GM23338 (cell line): Measurements from ENCODE around the gene RTN3.

ENCODE experiments used
- CREB1 ChIP-seq: fragments of 250-450 bp; sonication (Bioruptor Pico); IDR thresholded peaks from 2 replicates; pipeline ENCODE4 v1.5.0; 2020; ENCODE audit warnings: low read depth, mild to moderate bottlenecking, moderate library complexity
- EZH2 ChIP-seq: fragments of 200-600 bp; sonication (generic); IDR thresholded peaks from one replicate; pipeline ENCODE4 v1.8.0; 2017; ENCODE audit warnings: antibody characterized with exemption, mild to moderate bottlenecking, low read depth; ENCODE audit not compliant: unreplicated experiment
- EZH2phosphoT487 ChIP-seq: fragments of 200-600 bp; sonication (generic); IDR thresholded peaks from one replicate; pipeline ENCODE4 v1.8.1; 2018; ENCODE audit warnings: antibody characterized with exemption; ENCODE audit not compliant: unreplicated experiment
- JUNB ChIP-seq: IDR thresholded peaks from one replicate; pipeline ENCODE4 v1.6.1; 2016; ENCODE audit warnings: antibody characterized with exemption; ENCODE audit not compliant: unreplicated experiment
- NANOG ChIP-seq: IDR thresholded peaks from 2 replicates; pipeline ENCODE4 v1.6.1; 2016; ENCODE audit warnings: antibody characterized with exemption, borderline replicate concordance
- POLR2AphosphoS5 ChIP-seq: IDR thresholded peaks from 2 replicates; pipeline ENCODE4 v1.6.1; 2016; ENCODE audit warnings: antibody characterized with exemption, low read depth
- REST ChIP-seq: IDR thresholded peaks from one replicate; pipeline ENCODE4 v1.6.1; 2018; ENCODE audit warnings: antibody characterized with exemption; ENCODE audit not compliant: unreplicated experiment
- STAT1 ChIP-seq: IDR thresholded peaks from one replicate; pipeline ENCODE4 v1.6.1; 2016; ENCODE audit warnings: antibody characterized with exemption; ENCODE audit not compliant: unreplicated experiment
- ZNF114 ChIP-seq: fragments of 250-450 bp; sonication (Bioruptor Pico); IDR thresholded peaks from 2 replicates; pipeline ENCODE4 v1.5.0; 2020; ENCODE audit warnings: mild to moderate bottlenecking, moderate library complexity
- ZNF331 ChIP-seq: fragments of 250-450 bp; sonication (Bioruptor Pico); IDR thresholded peaks from 2 replicates; pipeline ENCODE4 v1.5.0; 2020; ENCODE audit warnings: low read depth, mild to moderate bottlenecking, moderate library complexity
- TF ChIP-seq, protein P1 (sequence below), 2 experiments: fragments of 200-600 bp in 1 of 2; sonication (generic) in 1 of 2; conservative IDR thresholded peaks; 2 replicates each; pipeline versions ENCODE4 v1.5.1 to v1.6.1; 2016 to 2017; ENCODE audit warnings: antibody characterized with exemption in 2 of 2, low read depth in 2 of 2, mild to moderate bottlenecking in 2 of 2, moderate library complexity in 1 of 2
- TF ChIP-seq, protein P2 (sequence below): IDR thresholded peaks from 2 replicates; pipeline ENCODE4 v1.6.1; 2016; ENCODE audit warnings: antibody characterized with exemption
- TF ChIP-seq, protein P3 (sequence below): fragments of 250-450 bp; sonication (Bioruptor Pico); IDR thresholded peaks from 2 replicates; pipeline ENCODE4 v1.5.0; 2020; ENCODE audit warnings: mild to moderate bottlenecking, moderate library complexity

DNA sequence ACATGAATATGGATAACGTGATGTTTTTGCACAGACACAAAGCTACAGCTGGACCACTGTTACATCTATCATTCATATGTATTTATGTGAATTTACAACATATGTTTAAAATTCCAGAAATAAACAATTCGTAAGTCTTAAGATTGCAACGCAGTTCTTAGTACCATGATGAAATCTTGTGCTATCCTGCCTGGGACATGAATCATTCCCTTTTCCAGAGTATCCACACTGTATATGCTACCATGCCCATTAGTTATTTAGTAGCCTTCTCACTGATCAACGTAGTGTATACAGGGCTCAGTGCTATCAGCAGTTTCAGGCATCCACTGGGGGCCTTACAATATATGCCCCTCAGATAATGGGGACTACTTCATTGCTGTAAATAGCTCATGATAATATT lies 14.4 kb upstream of the RTN3 start:
- TF ChIP-seq EZH2 (no peak), REST (no peak), POLR2AphosphoS5 (no peak), CREB1 (CRISPR knock-in tag) (no peak), JUNB (no peak), EZH2phosphoT487 (no peak), NANOG (no peak), ZNF114 (no peak), ZNF331 (CRISPR knock-in tag) (no peak), STAT1 (no peak)
- TF ChIP-seq, protein P1, sequence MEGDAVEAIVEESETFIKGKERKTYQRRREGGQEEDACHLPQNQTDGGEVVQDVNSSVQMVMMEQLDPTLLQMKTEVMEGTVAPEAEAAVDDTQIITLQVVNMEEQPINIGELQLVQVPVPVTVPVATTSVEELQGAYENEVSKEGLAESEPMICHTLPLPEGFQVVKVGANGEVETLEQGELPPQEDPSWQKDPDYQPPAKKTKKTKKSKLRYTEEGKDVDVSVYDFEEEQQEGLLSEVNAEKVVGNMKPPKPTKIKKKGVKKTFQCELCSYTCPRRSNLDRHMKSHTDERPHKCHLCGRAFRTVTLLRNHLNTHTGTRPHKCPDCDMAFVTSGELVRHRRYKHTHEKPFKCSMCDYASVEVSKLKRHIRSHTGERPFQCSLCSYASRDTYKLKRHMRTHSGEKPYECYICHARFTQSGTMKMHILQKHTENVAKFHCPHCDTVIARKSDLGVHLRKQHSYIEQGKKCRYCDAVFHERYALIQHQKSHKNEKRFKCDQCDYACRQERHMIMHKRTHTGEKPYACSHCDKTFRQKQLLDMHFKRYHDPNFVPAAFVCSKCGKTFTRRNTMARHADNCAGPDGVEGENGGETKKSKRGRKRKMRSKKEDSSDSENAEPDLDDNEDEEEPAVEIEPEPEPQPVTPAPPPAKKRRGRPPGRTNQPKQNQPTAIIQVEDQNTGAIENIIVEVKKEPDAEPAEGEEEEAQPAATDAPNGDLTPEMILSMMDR (conservative IDR thresholded peaks at IDR 0.05; ENCODE audit: low read depth in 2 of 2): no peak
- TF ChIP-seq, protein P2, sequence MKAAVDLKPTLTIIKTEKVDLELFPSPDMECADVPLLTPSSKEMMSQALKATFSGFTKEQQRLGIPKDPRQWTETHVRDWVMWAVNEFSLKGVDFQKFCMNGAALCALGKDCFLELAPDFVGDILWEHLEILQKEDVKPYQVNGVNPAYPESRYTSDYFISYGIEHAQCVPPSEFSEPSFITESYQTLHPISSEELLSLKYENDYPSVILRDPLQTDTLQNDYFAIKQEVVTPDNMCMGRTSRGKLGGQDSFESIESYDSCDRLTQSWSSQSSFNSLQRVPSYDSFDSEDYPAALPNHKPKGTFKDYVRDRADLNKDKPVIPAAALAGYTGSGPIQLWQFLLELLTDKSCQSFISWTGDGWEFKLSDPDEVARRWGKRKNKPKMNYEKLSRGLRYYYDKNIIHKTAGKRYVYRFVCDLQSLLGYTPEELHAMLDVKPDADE: no peak
- TF ChIP-seq, protein P3, sequence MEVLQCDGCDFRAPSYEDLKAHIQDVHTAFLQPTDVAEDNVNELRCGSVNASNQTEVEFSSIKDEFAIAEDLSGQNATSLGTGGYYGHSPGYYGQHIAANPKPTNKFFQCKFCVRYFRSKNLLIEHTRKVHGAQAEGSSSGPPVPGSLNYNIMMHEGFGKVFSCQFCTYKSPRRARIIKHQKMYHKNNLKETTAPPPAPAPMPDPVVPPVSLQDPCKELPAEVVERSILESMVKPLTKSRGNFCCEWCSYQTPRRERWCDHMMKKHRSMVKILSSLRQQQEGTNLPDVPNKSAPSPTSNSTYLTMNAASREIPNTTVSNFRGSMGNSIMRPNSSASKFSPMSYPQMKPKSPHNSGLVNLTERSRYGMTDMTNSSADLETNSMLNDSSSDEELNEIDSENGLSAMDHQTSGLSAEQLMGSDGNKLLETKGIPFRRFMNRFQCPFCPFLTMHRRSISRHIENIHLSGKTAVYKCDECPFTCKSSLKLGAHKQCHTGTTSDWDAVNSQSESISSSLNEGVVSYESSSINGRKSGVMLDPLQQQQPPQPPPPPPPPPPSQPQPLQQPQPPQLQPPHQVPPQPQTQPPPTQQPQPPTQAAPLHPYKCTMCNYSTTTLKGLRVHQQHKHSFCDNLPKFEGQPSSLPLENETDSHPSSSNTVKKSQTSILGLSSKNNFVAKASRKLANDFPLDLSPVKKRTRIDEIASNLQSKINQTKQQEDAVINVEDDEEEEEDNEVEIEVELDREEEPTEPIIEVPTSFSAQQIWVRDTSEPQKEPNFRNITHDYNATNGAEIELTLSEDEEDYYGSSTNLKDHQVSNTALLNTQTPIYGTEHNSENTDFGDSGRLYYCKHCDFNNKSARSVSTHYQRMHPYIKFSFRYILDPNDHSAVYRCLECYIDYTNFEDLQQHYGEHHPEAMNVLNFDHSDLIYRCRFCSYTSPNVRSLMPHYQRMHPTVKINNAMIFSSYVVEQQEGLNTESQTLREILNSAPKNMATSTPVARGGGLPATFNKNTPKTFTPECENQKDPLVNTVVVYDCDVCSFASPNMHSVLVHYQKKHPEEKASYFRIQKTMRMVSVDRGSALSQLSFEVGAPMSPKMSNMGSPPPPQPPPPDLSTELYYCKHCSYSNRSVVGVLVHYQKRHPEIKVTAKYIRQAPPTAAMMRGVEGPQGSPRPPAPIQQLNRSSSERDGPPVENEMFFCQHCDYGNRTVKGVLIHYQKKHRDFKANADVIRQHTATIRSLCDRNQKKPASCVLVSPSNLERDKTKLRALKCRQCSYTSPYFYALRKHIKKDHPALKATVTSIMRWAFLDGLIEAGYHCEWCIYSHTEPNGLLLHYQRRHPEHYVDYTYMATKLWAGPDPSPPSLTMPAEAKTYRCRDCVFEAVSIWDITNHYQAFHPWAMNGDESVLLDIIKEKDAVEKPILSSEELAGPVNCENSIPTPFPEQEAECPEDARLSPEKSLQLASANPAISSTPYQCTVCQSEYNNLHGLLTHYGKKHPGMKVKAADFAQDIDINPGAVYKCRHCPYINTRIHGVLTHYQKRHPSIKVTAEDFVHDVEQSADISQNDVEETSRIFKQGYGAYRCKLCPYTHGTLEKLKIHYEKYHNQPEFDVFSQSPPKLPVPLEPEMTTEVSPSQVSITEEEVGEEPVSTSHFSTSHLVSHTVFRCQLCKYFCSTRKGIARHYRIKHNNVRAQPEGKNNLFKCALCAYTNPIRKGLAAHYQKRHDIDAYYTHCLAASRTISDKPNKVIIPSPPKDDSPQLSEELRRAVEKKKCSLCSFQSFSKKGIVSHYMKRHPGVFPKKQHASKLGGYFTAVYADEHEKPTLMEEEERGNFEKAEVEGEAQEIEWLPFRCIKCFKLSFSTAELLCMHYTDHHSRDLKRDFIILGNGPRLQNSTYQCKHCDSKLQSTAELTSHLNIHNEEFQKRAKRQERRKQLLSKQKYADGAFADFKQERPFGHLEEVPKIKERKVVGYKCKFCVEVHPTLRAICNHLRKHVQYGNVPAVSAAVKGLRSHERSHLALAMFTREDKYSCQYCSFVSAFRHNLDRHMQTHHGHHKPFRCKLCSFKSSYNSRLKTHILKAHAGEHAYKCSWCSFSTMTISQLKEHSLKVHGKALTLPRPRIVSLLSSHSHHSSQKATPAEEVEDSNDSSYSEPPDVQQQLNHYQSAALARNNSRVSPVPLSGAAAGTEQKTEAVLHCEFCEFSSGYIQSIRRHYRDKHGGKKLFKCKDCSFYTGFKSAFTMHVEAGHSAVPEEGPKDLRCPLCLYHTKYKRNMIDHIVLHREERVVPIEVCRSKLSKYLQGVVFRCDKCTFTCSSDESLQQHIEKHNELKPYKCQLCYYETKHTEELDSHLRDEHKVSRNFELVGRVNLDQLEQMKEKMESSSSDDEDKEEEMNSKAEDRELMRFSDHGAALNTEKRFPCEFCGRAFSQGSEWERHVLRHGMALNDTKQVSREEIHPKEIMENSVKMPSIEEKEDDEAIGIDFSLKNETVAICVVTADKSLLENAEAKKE (CRISPR knock-in tag): no peak
